HFF-Myc (cell line): ENCODE results near the gene AARS2.

ENCODE experiments used
- DNase-seq: peaks from one replicate; pipeline ENCODE4 v3.0.0-alpha.2; 2011; ENCODE audit warnings: low read depth; ENCODE audit errors: extremely low read depth
- H3K4me3 ChIP-seq: replicated peaks from 2 replicates; pipeline ENCODE4 v1.5.1; 2011; ENCODE audit warnings: low read depth, mild to moderate bottlenecking, control low read depth, low read length
- TF ChIP-seq, protein P1 (sequence below): IDR thresholded peaks from 2 replicates; pipeline ENCODE4 v1.5.1; 2012; ENCODE audit warnings: mild to moderate bottlenecking, low read depth, low read length, control low read depth; ENCODE audit errors: missing control alignments

AARS2 gene

DNA sequence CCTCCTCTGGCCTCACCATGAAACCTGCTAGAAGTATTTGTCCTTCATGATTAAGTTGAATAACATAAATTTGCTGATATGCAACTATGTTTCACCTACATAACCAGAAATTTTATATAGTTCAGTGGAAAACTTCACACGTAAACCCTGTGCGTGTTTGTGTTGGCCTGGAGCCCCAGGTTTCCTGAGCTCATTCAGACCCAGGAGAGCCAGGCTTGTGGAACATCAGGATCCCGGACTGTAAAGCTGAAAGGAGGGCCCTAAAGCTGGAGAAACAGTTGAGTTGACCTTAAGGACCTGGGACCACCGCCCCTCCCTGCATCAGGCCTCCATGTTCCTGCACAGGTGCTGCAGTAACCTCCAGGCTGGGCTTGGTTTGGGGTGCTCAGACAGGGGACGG is 26.2 kb upstream of the AARS2 start:
- no peak overlapping the region for H3K4me3 ChIP-seq
- no peak for DNase-seq
- TF ChIP-seq, protein P1, sequence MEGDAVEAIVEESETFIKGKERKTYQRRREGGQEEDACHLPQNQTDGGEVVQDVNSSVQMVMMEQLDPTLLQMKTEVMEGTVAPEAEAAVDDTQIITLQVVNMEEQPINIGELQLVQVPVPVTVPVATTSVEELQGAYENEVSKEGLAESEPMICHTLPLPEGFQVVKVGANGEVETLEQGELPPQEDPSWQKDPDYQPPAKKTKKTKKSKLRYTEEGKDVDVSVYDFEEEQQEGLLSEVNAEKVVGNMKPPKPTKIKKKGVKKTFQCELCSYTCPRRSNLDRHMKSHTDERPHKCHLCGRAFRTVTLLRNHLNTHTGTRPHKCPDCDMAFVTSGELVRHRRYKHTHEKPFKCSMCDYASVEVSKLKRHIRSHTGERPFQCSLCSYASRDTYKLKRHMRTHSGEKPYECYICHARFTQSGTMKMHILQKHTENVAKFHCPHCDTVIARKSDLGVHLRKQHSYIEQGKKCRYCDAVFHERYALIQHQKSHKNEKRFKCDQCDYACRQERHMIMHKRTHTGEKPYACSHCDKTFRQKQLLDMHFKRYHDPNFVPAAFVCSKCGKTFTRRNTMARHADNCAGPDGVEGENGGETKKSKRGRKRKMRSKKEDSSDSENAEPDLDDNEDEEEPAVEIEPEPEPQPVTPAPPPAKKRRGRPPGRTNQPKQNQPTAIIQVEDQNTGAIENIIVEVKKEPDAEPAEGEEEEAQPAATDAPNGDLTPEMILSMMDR = no peak

DNA sequence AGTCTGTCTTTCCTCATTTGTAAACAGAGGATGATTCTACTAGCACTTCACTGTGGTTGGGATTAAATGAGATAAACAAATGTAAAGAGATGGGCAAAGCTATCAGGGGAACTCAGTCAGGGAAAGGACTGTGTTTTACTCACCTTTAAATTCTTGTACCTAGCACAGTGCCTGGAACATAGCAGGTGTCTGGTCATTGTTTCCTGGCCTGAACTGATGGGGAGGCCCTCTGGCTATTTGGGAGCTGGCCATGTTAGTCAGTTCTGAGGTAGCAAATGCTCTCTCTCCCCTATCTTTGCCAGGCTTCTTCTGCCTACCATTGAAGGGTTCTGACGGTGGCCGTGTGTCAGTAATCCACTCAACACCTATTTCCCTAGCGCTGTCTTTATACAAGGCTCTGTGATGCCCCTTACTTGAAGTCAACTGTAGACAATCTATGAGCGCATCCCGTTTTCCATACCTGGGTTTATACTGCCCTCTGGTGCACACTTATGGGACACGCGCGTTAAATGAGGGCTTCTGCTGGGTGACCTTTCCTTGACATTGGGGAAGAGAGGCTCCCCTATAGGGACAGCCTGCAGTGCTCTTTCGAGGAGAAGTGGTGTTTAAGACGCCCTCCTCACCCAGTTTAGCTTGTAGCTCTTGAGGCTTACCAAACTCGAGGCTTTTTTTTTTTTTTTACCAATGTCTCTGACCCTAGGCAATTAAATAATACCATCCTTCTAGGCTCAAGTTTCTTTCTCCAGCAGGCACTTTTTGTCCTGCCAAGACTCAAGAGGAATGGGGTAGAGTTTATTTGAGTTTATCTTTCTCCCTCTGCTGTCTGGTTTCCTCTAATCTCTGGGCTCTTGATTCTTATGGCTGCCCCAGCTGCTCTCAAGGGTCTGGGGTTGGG is 25.3 kb upstream of the AARS2 start:
- TF ChIP-seq, protein P1 = peak; percentile 68
- no peak overlapping the region for H3K4me3 ChIP-seq
- peak; percentile 41 for DNase-seq

DNA sequence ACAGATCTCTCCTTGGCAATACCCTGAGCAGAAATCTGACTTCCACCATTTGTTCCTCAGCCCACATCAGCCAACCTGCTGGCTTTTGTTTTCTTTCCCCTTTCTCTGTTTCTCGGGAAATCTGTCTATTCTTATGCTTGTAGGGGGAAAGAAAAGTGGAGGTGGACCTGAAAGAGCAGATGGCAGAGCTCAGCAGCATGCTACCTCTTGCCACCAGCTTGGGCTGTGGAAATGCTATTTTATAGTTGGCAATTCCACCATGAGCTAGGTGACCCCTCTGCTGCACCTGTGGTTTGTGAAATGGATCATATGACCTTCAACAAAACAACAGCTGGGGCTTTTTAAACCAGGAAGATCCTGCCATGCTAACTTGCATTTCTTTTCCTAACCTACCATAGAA is 22.5 kb upstream of the AARS2 start:
- TF ChIP-seq, protein P1 = no peak
- DNase-seq = no peak
- no peak overlapping the region for H3K4me3 ChIP-seq

DNA sequence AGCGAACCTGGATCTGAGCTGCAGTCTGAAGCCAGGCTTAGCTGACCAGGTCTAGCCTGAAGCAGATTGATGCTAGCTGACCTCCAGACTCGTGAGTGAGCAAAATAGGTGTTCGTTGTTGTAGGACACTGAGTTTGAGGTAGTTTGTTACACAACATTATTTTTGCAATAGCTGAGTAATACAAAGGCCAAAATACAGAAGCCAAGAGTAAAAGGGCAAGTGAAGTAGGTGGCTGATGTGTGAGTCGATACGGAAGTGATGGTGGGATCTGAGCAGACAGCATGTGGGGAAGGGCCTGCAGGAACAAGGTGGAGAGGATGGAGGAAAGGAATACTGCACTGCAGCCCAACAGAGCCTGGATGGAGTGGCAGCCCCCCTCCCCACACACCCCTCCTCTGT is 20.8 kb upstream of the AARS2 start:
- DNase-seq = no peak
- H3K4me3 ChIP-seq = no peak overlapping the region
- TF ChIP-seq, protein P1 = no peak

DNA sequence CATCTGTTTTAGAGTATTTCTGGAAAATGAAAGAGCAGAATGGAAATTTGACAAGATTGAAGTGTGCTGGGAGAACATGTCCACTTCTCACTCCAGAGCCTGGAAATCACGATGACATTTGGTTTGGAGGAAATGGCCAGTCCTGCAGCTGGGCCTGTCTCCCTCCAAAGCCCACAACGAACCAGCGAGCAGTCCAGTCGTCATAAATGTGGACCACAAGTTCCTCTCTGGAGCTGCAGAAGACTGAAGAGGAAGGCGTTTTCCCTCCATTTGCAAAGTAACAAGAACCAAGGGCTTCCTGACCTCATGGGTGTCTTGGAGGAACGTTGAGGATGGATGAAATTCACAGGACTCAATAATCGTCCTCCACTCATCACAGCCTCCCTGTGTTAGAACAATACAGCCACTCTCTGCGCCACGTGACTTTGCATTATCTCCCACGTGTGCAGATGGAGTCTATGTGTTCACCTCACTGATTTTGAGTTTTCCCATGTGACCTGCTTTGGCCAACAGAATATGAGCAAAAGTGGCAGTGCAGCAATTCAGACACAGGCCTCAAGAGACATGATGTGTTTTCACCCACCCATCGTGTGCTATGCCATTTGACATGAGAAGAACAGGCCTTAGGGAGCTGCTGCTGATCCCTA is 20.2 kb upstream of the AARS2 start:
- DNase-seq = no peak
- no peak overlapping the region for H3K4me3 ChIP-seq
- TF ChIP-seq, protein P1 = no peak

DNA sequence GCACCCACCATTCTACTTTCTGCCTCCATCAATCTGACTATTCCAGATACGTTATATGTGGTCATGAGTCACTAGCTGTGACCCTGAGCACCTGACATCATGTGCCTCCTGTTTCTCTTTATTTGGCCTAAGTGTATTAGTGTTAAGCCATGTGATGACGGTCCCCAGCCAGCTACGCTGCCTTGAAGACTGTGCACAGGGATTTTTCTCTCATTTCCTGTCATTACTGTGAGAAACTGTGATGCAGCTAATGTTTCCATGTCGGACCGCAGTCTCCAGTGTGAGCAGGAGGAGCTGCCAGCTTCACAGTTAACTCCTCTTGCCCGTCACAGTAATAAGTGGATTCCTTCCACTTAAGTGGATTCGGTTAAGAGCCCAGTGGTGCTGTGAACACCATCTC is 19.4 kb upstream of the AARS2 start:
- no peak for DNase-seq
- no peak overlapping the region for H3K4me3 ChIP-seq
- TF ChIP-seq, protein P1 = no peak
